Bronchial smooth muscle cell (primary cell): Measurements from ENCODE around the gene EDEM3. TPM values are rescaled to one million over a fixed set of nuclear protein-coding genes. Genes with fewer than 3 reads are reported as not detected.

Source experiments
- total RNA-seq: library from RNA; depleted of rRNA; stranded (reverse); fragments of >200 nt; gene quantifications from 2 replicates; pipeline ENCODE4 v1.2.1, GENCODE V29; 2014

The EDEM3 gene, protein sequence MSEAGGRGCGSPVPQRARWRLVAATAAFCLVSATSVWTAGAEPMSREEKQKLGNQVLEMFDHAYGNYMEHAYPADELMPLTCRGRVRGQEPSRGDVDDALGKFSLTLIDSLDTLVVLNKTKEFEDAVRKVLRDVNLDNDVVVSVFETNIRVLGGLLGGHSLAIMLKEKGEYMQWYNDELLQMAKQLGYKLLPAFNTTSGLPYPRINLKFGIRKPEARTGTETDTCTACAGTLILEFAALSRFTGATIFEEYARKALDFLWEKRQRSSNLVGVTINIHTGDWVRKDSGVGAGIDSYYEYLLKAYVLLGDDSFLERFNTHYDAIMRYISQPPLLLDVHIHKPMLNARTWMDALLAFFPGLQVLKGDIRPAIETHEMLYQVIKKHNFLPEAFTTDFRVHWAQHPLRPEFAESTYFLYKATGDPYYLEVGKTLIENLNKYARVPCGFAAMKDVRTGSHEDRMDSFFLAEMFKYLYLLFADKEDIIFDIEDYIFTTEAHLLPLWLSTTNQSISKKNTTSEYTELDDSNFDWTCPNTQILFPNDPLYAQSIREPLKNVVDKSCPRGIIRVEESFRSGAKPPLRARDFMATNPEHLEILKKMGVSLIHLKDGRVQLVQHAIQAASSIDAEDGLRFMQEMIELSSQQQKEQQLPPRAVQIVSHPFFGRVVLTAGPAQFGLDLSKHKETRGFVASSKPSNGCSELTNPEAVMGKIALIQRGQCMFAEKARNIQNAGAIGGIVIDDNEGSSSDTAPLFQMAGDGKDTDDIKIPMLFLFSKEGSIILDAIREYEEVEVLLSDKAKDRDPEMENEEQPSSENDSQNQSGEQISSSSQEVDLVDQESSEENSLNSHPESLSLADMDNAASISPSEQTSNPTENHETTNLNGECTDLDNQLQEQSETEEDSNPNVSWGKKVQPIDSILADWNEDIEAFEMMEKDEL
- 47.3 and 102 TPM in 2 replicates for total RNA-seq

DNA sequence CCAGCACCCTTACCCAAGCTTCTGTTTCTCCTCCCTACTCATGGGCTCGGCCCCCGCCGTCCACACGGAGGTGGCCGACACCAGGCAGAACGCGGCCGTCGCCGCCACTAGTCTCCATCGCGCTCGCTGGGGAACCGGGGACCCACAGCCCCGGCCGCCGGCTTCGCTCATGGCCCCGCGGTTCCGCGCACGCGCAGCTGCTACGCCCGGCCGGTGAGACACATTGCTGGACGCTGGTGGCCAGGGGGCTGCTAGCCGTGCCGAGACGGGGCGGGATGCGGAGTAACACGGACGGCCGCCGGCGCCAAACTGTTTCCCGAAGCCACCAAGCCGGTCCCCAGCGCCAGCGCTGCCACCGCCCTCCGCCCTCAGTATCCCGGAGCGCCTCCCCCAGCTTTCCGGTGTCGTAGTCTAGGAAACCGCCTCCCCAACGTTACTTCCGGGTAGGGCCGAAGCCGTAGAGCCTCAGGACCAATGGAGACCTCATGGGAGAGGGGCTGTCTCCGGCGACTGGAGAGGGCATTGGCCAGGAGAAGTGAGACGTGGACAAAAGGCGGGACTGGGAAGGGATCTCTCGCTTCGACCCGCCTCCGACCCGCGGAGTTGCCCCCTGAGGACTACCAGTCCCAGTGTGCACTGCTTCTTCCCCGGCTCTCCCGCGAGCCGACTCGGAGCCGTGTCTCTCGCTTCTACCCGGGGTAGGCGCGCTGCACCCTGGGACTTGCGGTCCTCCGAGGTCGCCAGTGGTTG lies at the start of gene EDEM3:
EDEM3 (minus strand) TSS at position 383 of the 750 bp plus-strand sequence; CDS start at position 171, 212 bp downstream.

Other genes with a start within 250 kb of the EDEM3 start
- gene NIBAN1, start 219.7 kb upstream of the EDEM3 start, total RNA-seq: 42.1 and 58.6 TPM in 2 replicates